ENCODE measurements around the gene VTN. TPM values are rescaled to one million over a fixed set of nuclear protein-coding genes. Genes with fewer than 3 reads are reported as not detected.

Gene VTN
- total RNA-seq, 4 donors from 2014 or later, result 0.10 TPM; not detected in 3

GRCh38 chr17:28333083-28333746, 36.9 kb downstream of the VTN start:
- DNase-seq (ENCODE audit: low spot score in 2 of 2), result peak in 1 of 2 donors; percentile 40
- intact Hi-C loops (cut with DNase I; ENCODE audit: low total_unique reads), result no loop called here
- no peak overlapping the region for H3K4me3 ChIP-seq (ENCODE audit: low read depth, poor library complexity, severe bottlenecking)
- TF ChIP-seq POLR2A (IDR thresholded peaks at IDR 0.05) (no peak), CTCF (IDR thresholded peaks at IDR 0.05) (no peak)
- WGBS, 2 donors, result 76 to 77% methylated on average over 1 of the region's 1 CpG

- intact Hi-C loops (cut with DNase I; ENCODE audit: low total_unique reads), result no loop called here
- DNase-seq (ENCODE audit: low spot score in 2 of 2), result peak in 1 of 2 donors; percentile 43
- TF ChIP-seq CTCF (IDR thresholded peaks at IDR 0.05) (no peak), POLR2A (IDR thresholded peaks at IDR 0.05) (no peak)
- WGBS, 2 donors, result 92 to 94% methylated on average over 6 of the region's 6 CpGs
- H3K4me3 ChIP-seq (ENCODE audit: low read depth, poor library complexity, severe bottlenecking), result no peak overlapping the region
These were observed 38.2 kb downstream of the VTN start for GRCh38 chr17:28331891-28332420.

- TF ChIP-seq POLR2A (IDR thresholded peaks at IDR 0.05), result no peak
- no peak for TF ChIP-seq CTCF (IDR thresholded peaks at IDR 0.05)
- intact Hi-C loops (cut with DNase I; ENCODE audit: low total_unique reads), result no loop called here
- peak in 1 of 2 donors; percentile 66 for DNase-seq (ENCODE audit: low spot score in 2 of 2)
- no peak overlapping the region for H3K4me3 ChIP-seq (ENCODE audit: low read depth, poor library complexity, severe bottlenecking)
- WGBS, 2 donors, result 84 to 93% methylated on average over 5 of the region's 5 CpGs
These were observed 39.4 kb downstream of the VTN start for GRCh38 chr17:28330671-28331070.

GRCh38 chr17:28328325-28328724, 41.8 kb downstream of the VTN start:
- intact Hi-C loops (cut with DNase I; ENCODE audit: low total_unique reads), result no loop called here
- DNase-seq (ENCODE audit: low spot score in 2 of 2), result peak in 1 of 2 donors; percentile 10
- 81 to 86% methylated on average over 4 of the region's 4 CpGs for WGBS, 2 donors
- no peak for TF ChIP-seq CTCF (IDR thresholded peaks at IDR 0.05)
- H3K4me3 ChIP-seq (ENCODE audit: low read depth, poor library complexity, severe bottlenecking), result no peak overlapping the region

- H3K4me3 ChIP-seq (ENCODE audit: low read depth, poor library complexity, severe bottlenecking), result no peak overlapping the region
- WGBS, 2 donors, result 66 to 69% methylated on average over 3 of the region's 3 CpGs
- no peak for DNase-seq (ENCODE audit: low spot score in 2 of 2)
- TF ChIP-seq CTCF (IDR thresholded peaks at IDR 0.05) (no peak), POLR2A (IDR thresholded peaks at IDR 0.05) (no peak)
- intact Hi-C loops (cut with DNase I; ENCODE audit: low total_unique reads), result no loop called here
These were observed 42.4 kb downstream of the VTN start for GRCh38 chr17:28327709-28328108.

Data from lower leg skin (tissue), 4 donors.